ENCODE results near the gene ROGDI.
A peak's percentile ranks its signal among the peaks of the same experiment; 100 is the strongest.

Gene ROGDI

GRCh38 chr16:4813251-4814003, 11.0 kb upstream of the ROGDI start:
- no peak for DNase-seq (ENCODE audit: low read depth)

- no peak for DNase-seq (ENCODE audit: low read depth)
Observed at GRCh38 chr16:4811773-4812172, 9.3 kb upstream of the ROGDI start.

GRCh38 chr16:4811242-4811641, 8.8 kb upstream of the ROGDI start:
- no peak for DNase-seq (ENCODE audit: low read depth)

GRCh38 chr16:4806280-4806679, 3.8 kb upstream of the ROGDI start:
- no peak for DNase-seq (ENCODE audit: low read depth)

- no peak for DNase-seq (ENCODE audit: low read depth)
Observed at GRCh38 chr16:4805231-4805630, 2.8 kb upstream of the ROGDI start.

GRCh38 chr16:4803898-4804762, 1.7 kb upstream of the ROGDI start:
- no peak for DNase-seq (ENCODE audit: low read depth)

GRCh38 chr16:4803401-4803844, 990 bp upstream of the ROGDI start:
- no peak for DNase-seq (ENCODE audit: low read depth)

GRCh38 chr16:4802659-4803287, 340 bp upstream of the ROGDI start:
- DNase-seq (ENCODE audit: low read depth) = peak; percentile 71

GRCh38 chr16:4801051-4801961, 1.1 kb downstream of the ROGDI start:
- no peak for DNase-seq (ENCODE audit: low read depth)

GRCh38 chr16:4800290-4801041, 2.0 kb downstream of the ROGDI start:
- DNase-seq (ENCODE audit: low read depth) = no peak

- DNase-seq (ENCODE audit: low read depth) = no peak
Observed at GRCh38 chr16:4799171-4799855, 3.1 kb downstream of the ROGDI start.

- no peak for DNase-seq (ENCODE audit: low read depth)
Observed at GRCh38 chr16:4798456-4798855, 4.0 kb downstream of the ROGDI start.

- no peak for DNase-seq (ENCODE audit: low read depth)
Observed at GRCh38 chr16:4797805-4798252, 4.6 kb downstream of the ROGDI start.

GRCh38 chr16:4796982-4797804, 5.2 kb downstream of the ROGDI start:
- no peak for DNase-seq (ENCODE audit: low read depth)

GRCh38 chr16:4795828-4796572, 6.4 kb downstream of the ROGDI start:
- DNase-seq (ENCODE audit: low read depth) = no peak

- DNase-seq (ENCODE audit: low read depth) = no peak
Observed at GRCh38 chr16:4795181-4795827, 7.1 kb downstream of the ROGDI start, which contains the start of gene SMIM22. SMIM22 (plus strand) TSS chr16:4795369; CDS start chr16:4795735, 366 bp downstream.

- no peak for DNase-seq (ENCODE audit: low read depth)
Observed at GRCh38 chr16:4792951-4793513, 9.4 kb downstream of the ROGDI start.

GRCh38 chr16:4790871-4791270, 11.6 kb downstream of the ROGDI start:
- DNase-seq (ENCODE audit: low read depth) = no peak
